H1 (cell line): ENCODE data around the gene RREB1. TPM values are rescaled to one million over a fixed set of nuclear protein-coding genes. Genes with fewer than 3 reads are reported as not detected.
A peak's percentile ranks its signal among the peaks of the same experiment; 100 is the strongest.

Source experiments
- CTCF ChIA-PET: fragments of 300-600 bp; sonication (Branson Sonifier 250); formaldehyde crosslinking; loops from one replicate; lab custom pipeline; 2021; ENCODE audit not compliant: partially characterized antibody; lab: Charles Lee
- POLR2A ChIA-PET: fragments of 300-600 bp; sonication (Branson Sonifier 250); formaldehyde crosslinking; loops from one replicate; lab custom pipeline; 2021; ENCODE audit warnings: inconsistent platforms; ENCODE audit not compliant: partially characterized antibody; lab: Charles Lee
- DNase-seq, 2 experiments: peaks; one replicate each; pipeline versions ENCODE4 v3.0.0 to v3.0.0-alpha.2; 2010 to 2022; ENCODE audit warnings: low spot score in 2 of 2, low read depth in 1 of 2, mixed read lengths in 1 of 2
- FAIRE-seq: peaks from 2 replicates; lab custom pipeline; 2011; peaks lifted over from hg19 to GRCh38; lab: Jason Lieb, UNC
- H2AFZ ChIP-seq: 2 replicates; pipeline ENCODE4 v1.8.1; 2012; ENCODE audit warnings: low read length, inconsistent platforms
- H2AK5ac ChIP-seq: 2 replicates; pipeline ENCODE4 v1.6.1; 2013; ENCODE audit warnings: low read depth, low read length
- H2BK120ac ChIP-seq: replicated peaks from 2 replicates; pipeline ENCODE3; 2013; ENCODE audit warnings: low read depth, low read length, inconsistent platforms
- H2BK12ac ChIP-seq: 2 replicates; pipeline ENCODE4 v1.6.1; 2013; ENCODE audit warnings: low read depth, low read length
- H2BK15ac ChIP-seq: 2 replicates; pipeline ENCODE4 v1.6.1; 2013; ENCODE audit warnings: low read length
- H2BK20ac ChIP-seq: 2 replicates; pipeline ENCODE4 v1.6.1; 2013; ENCODE audit warnings: low read length
- H2BK5ac ChIP-seq: 2 replicates; pipeline ENCODE4 v1.6.1; 2013; ENCODE audit warnings: low read depth, low read length
- H3K14ac ChIP-seq: 2 replicates; pipeline ENCODE4 v1.6.1; 2013; ENCODE audit warnings: inconsistent platforms; ENCODE audit not compliant: insufficient read length
- H3K18ac ChIP-seq: 2 replicates; pipeline ENCODE4 v1.6.1; 2013; ENCODE audit warnings: low read length; ENCODE audit errors: extremely low read depth
- H3K23ac ChIP-seq: 2 replicates; pipeline ENCODE4 v1.6.1; 2013; ENCODE audit warnings: inconsistent platforms; ENCODE audit not compliant: insufficient read length
- H3K23me2 ChIP-seq: 2 replicates; pipeline ENCODE4 v1.6.1; 2013; ENCODE audit warnings: low read depth, low read length
- H3K27ac ChIP-seq: 2 replicates; pipeline ENCODE4 v1.6.1; 2011; ENCODE audit warnings: low read depth, low read length, inconsistent platforms
- H3K27me3 ChIP-seq, 4 experiments: replicated peaks in 1 of 4; 1 replicate in 1 of 4; 2 replicates in 3 of 4; pipeline versions ENCODE4 v1.6.1 to v1.8.1; 2011 to 2013; ENCODE audit warnings: low read length in 3 of 4, mild to moderate bottlenecking in 3 of 4, inconsistent platforms in 2 of 4, mixed read lengths in 2 of 4, moderate library complexity in 1 of 4; ENCODE audit not compliant: control insufficient read depth in 3 of 4, insufficient read depth in 3 of 4; ENCODE audit errors: extremely low read depth in 1 of 4
- H3K36me3 ChIP-seq, 4 experiments: 2 replicates each; pipeline versions ENCODE4 v1.6.1 to v1.8.1; 2011 to 2013; ENCODE audit warnings: mild to moderate bottlenecking in 4 of 4, low read length in 3 of 4, moderate library complexity in 2 of 4, control low read depth in 1 of 4, inconsistent platforms in 1 of 4; ENCODE audit not compliant: insufficient read depth in 4 of 4, control insufficient read depth in 2 of 4
- H3K4ac ChIP-seq: replicated peaks from 2 replicates; pipeline ENCODE3; 2013; ENCODE audit warnings: low read length, low read depth, mixed read lengths, inconsistent platforms; ENCODE audit not compliant: insufficient read length
- H3K4me1 ChIP-seq, 4 experiments: replicated peaks in 1 of 4; 1 replicate in 1 of 4; 2 replicates in 3 of 4; pipeline versions ENCODE4 v1.6.1 to v1.8.1; 2011 to 2013; ENCODE audit warnings: low read length in 3 of 4, inconsistent platforms in 2 of 4, mixed read lengths in 1 of 4; ENCODE audit not compliant: insufficient read depth in 4 of 4, control insufficient read depth in 3 of 4
- H3K4me2 ChIP-seq, 2 experiments: 2 replicates each; pipeline versions ENCODE4 v1.6.1 to v1.8.1; 2011 to 2013; ENCODE audit warnings: low read depth in 2 of 2, low read length in 2 of 2, control low read depth in 1 of 2, inconsistent platforms in 1 of 2, mild to moderate bottlenecking in 1 of 2; ENCODE audit not compliant: insufficient read depth in 1 of 2
- H3K4me3 ChIP-seq, 4 experiments: fragments of 200-600, 300-600 bp in 1 of 4; sonication (generic), shearing (Covaris generic), sonication (Bioruptor Twin) in 1 of 4; 2 replicates each; pipeline versions ENCODE4 v1.5.1 to v1.8.1; 2011 to 2016; ENCODE audit warnings: low read length in 4 of 4, low read depth in 3 of 4, control low read depth in 2 of 4, inconsistent platforms in 2 of 4, mild to moderate bottlenecking in 2 of 4, mixed read lengths in 1 of 4, moderate library complexity in 1 of 4; ENCODE audit not compliant: insufficient read depth in 2 of 4; ENCODE audit errors: extremely low read depth in 1 of 4
- H3K56ac ChIP-seq: replicated peaks from 2 replicates; pipeline ENCODE3; 2013; ENCODE audit warnings: low read depth, mild to moderate bottlenecking, mixed read lengths, low read length, inconsistent platforms; ENCODE audit not compliant: insufficient read length
- H3K79me1 ChIP-seq: 2 replicates; pipeline ENCODE4 v1.6.1; 2013; ENCODE audit warnings: low read depth, low read length, control low read depth
- H3K79me2 ChIP-seq, 2 experiments: 2 replicates each; pipeline versions ENCODE4 v1.6.1 to v1.8.1; 2012 to 2013; ENCODE audit warnings: low read length in 2 of 2, mild to moderate bottlenecking in 2 of 2, inconsistent platforms in 1 of 2; ENCODE audit not compliant: insufficient read depth in 2 of 2, control insufficient read depth in 1 of 2
- H3K9ac ChIP-seq, 4 experiments: replicated peaks in 1 of 4; 1 replicate in 1 of 4; 2 replicates in 3 of 4; pipeline versions ENCODE4 v1.6.1 to v1.8.1; 2011 to 2013; ENCODE audit warnings: low read depth in 3 of 4, low read length in 3 of 4, control low read depth in 2 of 4, mild to moderate bottlenecking in 2 of 4, moderate library complexity in 2 of 4, inconsistent platforms in 1 of 4; ENCODE audit errors: extremely low read depth in 1 of 4
- H3K9me3 ChIP-seq, 2 experiments: 2 replicates each; pipeline versions ENCODE4 v1.6.1 to v1.8.1; 2012 to 2013; ENCODE audit warnings: mild to moderate bottlenecking in 2 of 2, moderate library complexity in 2 of 2, control low read depth in 1 of 2, inconsistent platforms in 1 of 2, low read depth in 1 of 2, low read length in 1 of 2, mixed read lengths in 1 of 2; ENCODE audit not compliant: insufficient read depth in 2 of 2
- H4K20me1 ChIP-seq, 2 experiments: replicated peaks in 1 of 2; 2 replicates each; pipeline versions ENCODE3 to v1.8.1; 2011 to 2013; ENCODE audit warnings: inconsistent platforms in 2 of 2, low read length in 2 of 2, mild to moderate bottlenecking in 1 of 2; ENCODE audit not compliant: insufficient read depth in 2 of 2, control insufficient read depth in 1 of 2
- H4K5ac ChIP-seq: 2 replicates; pipeline ENCODE4 v1.6.1; 2013; ENCODE audit warnings: low read length, low read depth, mixed read lengths, inconsistent platforms; ENCODE audit not compliant: insufficient read length
- H4K8ac ChIP-seq: 2 replicates; pipeline ENCODE4 v1.8.0; 2013; ENCODE audit warnings: mild to moderate bottlenecking, moderate library complexity, low read length, inconsistent platforms; ENCODE audit not compliant: insufficient read depth; ENCODE audit errors: extremely low read depth
- H4K91ac ChIP-seq: replicated peaks from 2 replicates; pipeline ENCODE3; 2013; ENCODE audit warnings: low read length, mixed read lengths, inconsistent platforms; ENCODE audit not compliant: insufficient read length
- EGR1 ChIP-seq: IDR thresholded peaks from 2 replicates; pipeline ENCODE4 v1.6.1; 2011; ENCODE audit warnings: low read depth, low read length, borderline replicate concordance
- RAD21 ChIP-seq, 2 experiments: IDR thresholded peaks in 1 of 2; conservative IDR thresholded peaks in 1 of 2; 2 replicates each; pipeline ENCODE4 v1.6.1; 2011; ENCODE audit warnings: low read depth in 2 of 2, low read length in 2 of 2, improper control_type of control experiment in 1 of 2, inconsistent platforms in 1 of 2, mild to moderate bottlenecking in 1 of 2, moderate library complexity in 1 of 2
- RBBP5 ChIP-seq: IDR thresholded peaks from 2 replicates; pipeline ENCODE4 v1.7.1; 2012; ENCODE audit warnings: low read depth, mild to moderate bottlenecking, inconsistent platforms, low read length, moderate library complexity, borderline replicate concordance
- TCF12 ChIP-seq: IDR thresholded peaks from 2 replicates; pipeline ENCODE4 v1.6.1; 2011; ENCODE audit warnings: low read depth, mild to moderate bottlenecking, low read length
- WGBS, 2 experiments: shearing (Covaris generic) in 1 of 2; methylation state at CpG; one replicate each; pipeline versions ENCODE4 v1.1.6 to v1.1.7; 2013 to 2015; ENCODE audit warnings: low lambda C conversion rate in 2 of 2, mixed read lengths in 2 of 2, inconsistent platforms in 1 of 2, low coverage in 1 of 2, missing lambda C conversion rate in 1 of 2; ENCODE audit not compliant: insufficient replicate concordance in 2 of 2, insufficient coverage in 1 of 2, insufficient read length in 1 of 2; ENCODE audit errors: extremely low coverage in 1 of 2, missing lambda C conversion rate in 1 of 2; 5-methylcytosine and 5-hydroxymethylcytosine counted together
- polyA plus RNA-seq, 7 experiments: library from polyadenylated mRNA; depleted of rRNA in 3 of 7; stranded (reverse) in 5 of 7; unstranded in 2 of 7; fragments of >200 nt in 5 of 7; fragments of 200-250 nt in 2 of 7; gene quantifications; 1 replicate in 5 of 7; 2 replicates in 1 of 7; 4 replicates in 1 of 7; pipeline versions ENCODE4 v1.2.1 to v1.2.3, GENCODE V29; 2011 to 2013; ENCODE audit warnings: missing spikeins in 2 of 7, mixed read lengths in 2 of 7
- total RNA-seq: library from RNA; stranded (reverse); fragmentation: NEBNext Ultra II Directional; extraction: Animal tissue kit (Norgen Biotek cat#: 25700); gene quantifications from 2 replicates; pipeline ENCODE4 v1.2.1, GENCODE V29; 2021

RREB1 gene
- total and polyA plus RNA-seq, 2 of the 8 experiments (the other 6 are each of a cell fraction or from before 2014, with no cell fraction given) = 3.9 to 34.7 TPM

DNA sequence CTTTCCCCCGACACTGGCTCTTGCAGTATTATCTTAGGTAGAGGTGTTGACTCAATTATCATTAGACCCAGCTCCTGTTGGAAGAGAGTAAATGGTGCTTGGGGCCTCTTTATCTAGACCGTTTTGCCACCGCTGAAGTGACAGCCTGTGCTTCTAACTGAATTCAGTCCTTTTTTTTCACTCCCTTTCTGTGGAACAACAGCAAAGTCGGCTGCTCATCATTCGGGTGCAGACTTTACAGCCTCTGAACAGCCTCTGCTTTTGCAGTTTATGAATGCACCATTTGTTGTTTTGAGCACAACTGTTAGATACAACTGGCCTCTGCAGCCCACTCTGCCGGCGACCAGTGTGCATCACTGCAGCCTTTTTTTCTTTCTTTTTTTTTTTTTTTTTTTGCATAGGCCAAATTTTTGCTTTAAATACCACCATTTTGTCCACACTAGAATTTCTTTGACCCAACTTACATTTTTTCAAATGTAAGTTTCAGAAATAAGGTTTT is 35.8 kb downstream of the RREB1 start:
- Histone ChIP-seq H3K27ac (no peak overlapping the region), H3K9ac (no peak overlapping the region), H2BK5ac (no peak overlapping the region), H2BK20ac (no peak overlapping the region), H3K4ac (no peak overlapping the region), H3K9me3 (no peaks in the 10 kb centered on the region), H2BK15ac (no peak overlapping the region), H3K56ac (no peak overlapping the region), H3K23ac (no peak overlapping the region), H2AFZ (no peak overlapping the region), H3K14ac (no peak overlapping the region), H3K18ac (no peak overlapping the region), H4K91ac (no peak overlapping the region), H4K8ac (no peak overlapping the region), H3K4me3 (no peak overlapping the region), H3K23me2 (peaks cover 7% of the 10 kb centered on the region; the same call in 1 of the 2 replicates), H2BK12ac (no peak overlapping the region), H4K20me1 (peaks cover 0 to 5% of the 10 kb centered on the region in 2 experiments), H3K4me2 (no peak overlapping the region), H3K4me1 (peaks cover 23 to 45% (median 40%) of the 10 kb centered on the region in 4 experiments), H4K5ac (no peak overlapping the region), H2BK120ac (no peak overlapping the region), H3K36me3 (no peaks in the 10 kb centered on the region), H3K79me2 (peaks cover 0 to 74% of the 10 kb centered on the region in 2 experiments; a peak in 3 of 4 replicates), H2AK5ac (no peak overlapping the region), H3K27me3 (no peaks in the 10 kb centered on the region), H3K79me1 (peaks cover 8% of the 10 kb centered on the region; the same call in 1 of the 2 replicates)
- CTCF ChIA-PET = interaction anchor here (0.9 to 2.2 kb wide), 5 partner anchors 8 to 94 kb away, joined by 3 to 7 read pairs (median 4); no protein-coding TSS in a partner anchor
- POLR2A ChIA-PET = interaction anchor here (1.4 to 4.7 kb wide), 3 partner anchors 9 to 27 kb away, joined by 3 to 34 read pairs (median 10); no protein-coding TSS in a partner anchor
- WGBS, 2 experiments = 77% methylated on average over 7 of the region's 7 CpGs; no CpG with 5 or more reads in 1 of the 2 experiments
- FAIRE-seq = no peak
- DNase-seq = no peak
- TF ChIP-seq EGR1 (no peak), RBBP5 (no peak), TCF12 (no peak), RAD21 (IDR thresholded peaks at IDR 0.05 in 1 of 2, conservative IDR thresholded peaks at IDR 0.05 in 1 of 2; ENCODE audit: low read depth in 2 of 2, low read length in 2 of 2) (0 out of 4 replicates have a peak, but pooled peaks of 1 of the 2 experiments have one; percentile 18)
